ENCODE results near the gene GLT1D1. TPM values are rescaled to one million over a fixed set of nuclear protein-coding genes. Genes with fewer than 3 reads are reported as not detected.

Gene GLT1D1
- total RNA-seq, 1 donor from 2014 or later: 5.3 TPM

DNA sequence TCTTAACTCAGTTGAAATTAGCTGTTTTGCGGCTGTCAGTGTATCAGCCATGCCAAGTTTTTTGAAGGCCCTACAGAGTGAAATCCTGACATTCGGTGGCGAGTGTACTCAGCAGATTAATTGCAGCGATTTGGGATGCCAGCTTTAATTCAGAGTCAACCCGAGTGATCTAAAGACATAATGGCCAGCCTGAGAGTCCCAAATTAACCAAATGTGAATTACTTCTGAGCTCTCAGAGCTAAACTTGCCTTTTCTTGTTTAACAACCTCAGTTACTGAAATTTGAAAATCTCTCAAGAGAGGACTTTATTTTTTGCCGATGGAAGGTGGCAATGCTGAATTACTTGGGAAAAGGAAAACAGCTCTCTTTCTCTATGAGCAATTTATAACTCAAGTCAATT lies 148.5 kb downstream of the GLT1D1 start:
- intact Hi-C loops (cut with DNase I): no loop called here
- TF ChIP-seq, protein P1, sequence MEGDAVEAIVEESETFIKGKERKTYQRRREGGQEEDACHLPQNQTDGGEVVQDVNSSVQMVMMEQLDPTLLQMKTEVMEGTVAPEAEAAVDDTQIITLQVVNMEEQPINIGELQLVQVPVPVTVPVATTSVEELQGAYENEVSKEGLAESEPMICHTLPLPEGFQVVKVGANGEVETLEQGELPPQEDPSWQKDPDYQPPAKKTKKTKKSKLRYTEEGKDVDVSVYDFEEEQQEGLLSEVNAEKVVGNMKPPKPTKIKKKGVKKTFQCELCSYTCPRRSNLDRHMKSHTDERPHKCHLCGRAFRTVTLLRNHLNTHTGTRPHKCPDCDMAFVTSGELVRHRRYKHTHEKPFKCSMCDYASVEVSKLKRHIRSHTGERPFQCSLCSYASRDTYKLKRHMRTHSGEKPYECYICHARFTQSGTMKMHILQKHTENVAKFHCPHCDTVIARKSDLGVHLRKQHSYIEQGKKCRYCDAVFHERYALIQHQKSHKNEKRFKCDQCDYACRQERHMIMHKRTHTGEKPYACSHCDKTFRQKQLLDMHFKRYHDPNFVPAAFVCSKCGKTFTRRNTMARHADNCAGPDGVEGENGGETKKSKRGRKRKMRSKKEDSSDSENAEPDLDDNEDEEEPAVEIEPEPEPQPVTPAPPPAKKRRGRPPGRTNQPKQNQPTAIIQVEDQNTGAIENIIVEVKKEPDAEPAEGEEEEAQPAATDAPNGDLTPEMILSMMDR (IDR thresholded peaks at IDR 0.05): no peak
- no peaks in the 10 kb centered on the region for H3K9me3 ChIP-seq
- no peaks in the 10 kb centered on the region for H3K36me3 ChIP-seq
- no peak overlapping the region for H3K27ac ChIP-seq
- DNase-seq (no peak), ATAC-seq (no peak)
- H3K4me3 ChIP-seq: no peak overlapping the region
- no peaks in the 10 kb centered on the region for H3K27me3 ChIP-seq (ENCODE audit: low read depth)
- H3K4me1 ChIP-seq: no peaks in the 10 kb centered on the region

GRCh38 chr12:129002427-129002826 lies 149.1 kb downstream of the GLT1D1 start:
- H3K4me1 ChIP-seq: no peaks in the 10 kb centered on the region
- no peak overlapping the region for H3K27ac ChIP-seq
- ATAC-seq (no peak), DNase-seq (no peak)
- TF ChIP-seq, protein P1 (IDR thresholded peaks at IDR 0.05): no peak
- H3K9me3 ChIP-seq: no peaks in the 10 kb centered on the region
- H3K4me3 ChIP-seq: no peak overlapping the region
- H3K36me3 ChIP-seq: no peaks in the 10 kb centered on the region
- H3K27me3 ChIP-seq (ENCODE audit: low read depth): no peaks in the 10 kb centered on the region
- intact Hi-C loops (cut with DNase I): no loop called here

DNA sequence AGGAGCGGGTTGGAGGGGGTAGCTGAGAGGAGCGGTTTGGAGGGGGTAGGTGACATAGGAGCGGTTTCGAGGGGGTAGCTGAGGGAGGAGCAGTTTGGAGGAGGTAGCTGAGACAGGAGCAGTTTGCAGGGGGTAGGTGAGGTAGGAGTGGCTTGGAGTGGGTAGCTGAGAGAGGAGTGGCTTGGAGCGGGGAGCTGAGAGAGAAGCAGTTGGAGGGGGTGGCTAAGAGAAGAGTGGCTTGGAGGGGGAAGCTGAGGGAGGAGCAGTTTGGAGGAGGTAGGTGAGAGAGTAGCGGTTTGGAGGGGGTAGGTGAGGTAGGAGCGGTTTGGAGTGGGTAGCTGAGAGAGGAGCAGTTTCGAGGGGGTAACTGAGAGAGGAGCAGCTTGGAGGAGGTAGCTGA lies 152.1 kb downstream of the GLT1D1 start:
- Histone ChIP-seq H3K36me3 (no peaks in the 10 kb centered on the region), H3K27ac (no peak overlapping the region), H3K4me1 (no peaks in the 10 kb centered on the region), H3K9me3 (no peaks in the 10 kb centered on the region), H3K4me3 (no peak overlapping the region), H3K27me3 (ENCODE audit: low read depth) (no peaks in the 10 kb centered on the region)
- no peak for DNase-seq
- ATAC-seq: no peak
- intact Hi-C loops (cut with DNase I): no loop called here
- TF ChIP-seq, protein P1 (IDR thresholded peaks at IDR 0.05): no peak

- Histone ChIP-seq H3K9me3 (no peaks in the 10 kb centered on the region), H3K4me1 (no peaks in the 10 kb centered on the region), H3K27me3 (ENCODE audit: low read depth) (no peaks in the 10 kb centered on the region), H3K27ac (no peak overlapping the region), H3K4me3 (no peak overlapping the region), H3K36me3 (no peaks in the 10 kb centered on the region)
- intact Hi-C loops (cut with DNase I): no loop called here
- TF ChIP-seq, protein P1 (IDR thresholded peaks at IDR 0.05): no peak
- DNase-seq (no peak), ATAC-seq (no peak)
Observed at GRCh38 chr12:129005829-129006228, 152.6 kb downstream of the GLT1D1 start.

GRCh38 chr12:129009833-129010622 lies 156.8 kb downstream of the GLT1D1 start:
- Histone ChIP-seq H3K4me1 (no peaks in the 10 kb centered on the region), H3K9me3 (no peaks in the 10 kb centered on the region), H3K27me3 (ENCODE audit: low read depth) (no peaks in the 10 kb centered on the region), H3K27ac (no peak overlapping the region), H3K4me3 (no peak overlapping the region), H3K36me3 (no peaks in the 10 kb centered on the region)
- intact Hi-C loops (cut with DNase I): no loop called here
- DNase-seq: no peak
- ATAC-seq: no peak
- TF ChIP-seq, protein P1 (IDR thresholded peaks at IDR 0.05): no peak

Measured in lower lobe of right lung (tissue), 2 donors.